HUDEP-2 (cell line): ENCODE data around the gene TRAPPC1.
A peak's percentile ranks its signal among the peaks of the same experiment; 100 is the strongest.

ENCODE experiments used
- DNase-seq, 76 experiments: peaks; one replicate each; lab custom pipeline; 2025; ENCODE audit not compliant: unreplicated experiment in 76 of 76; lab: John Stamatoyannopoulos, UW

The TRAPPC1 gene

GRCh38 chr17:7943291-7943690, 11.5 kb upstream of the TRAPPC1 start:
- DNase-seq: no peak

- DNase-seq: no peak
Observed at GRCh38 chr17:7940743-7941142, 9.0 kb upstream of the TRAPPC1 start.

- DNase-seq: no peak
Observed at GRCh38 chr17:7940034-7940433, 8.3 kb upstream of the TRAPPC1 start.

- no peak for DNase-seq
Observed at GRCh38 chr17:7935859-7936258, 4.1 kb upstream of the TRAPPC1 start.

GRCh38 chr17:7932949-7933348, 1.2 kb upstream of the TRAPPC1 start:
- DNase-seq: peak in 55 of 76 experiments; percentile 13 to 69 (median 43)

- DNase-seq: peak in 26 of 76 experiments; percentile 8 to 51 (median 22)
Observed at GRCh38 chr17:7932483-7932891, 741 bp upstream of the TRAPPC1 start.

- no peak for DNase-seq
Observed at GRCh38 chr17:7930841-7931631, 710 bp downstream of the TRAPPC1 start.

- DNase-seq: peak in 4 of 76 experiments; percentile 3 to 15 (median 9)
Observed at GRCh38 chr17:7929158-7930023, 2.4 kb downstream of the TRAPPC1 start, which contains the start of gene KCNAB3. KCNAB3 (minus strand) TSS chr17:7929856; CDS start chr17:7929435, 421 bp downstream.

GRCh38 chr17:7927596-7927995, 4.2 kb downstream of the TRAPPC1 start:
- no peak for DNase-seq

GRCh38 chr17:7922845-7923628, 8.7 kb downstream of the TRAPPC1 start:
- peak in 12 of 76 experiments; percentile 7 to 61 (median 25) for DNase-seq

- DNase-seq: no peak
Observed at GRCh38 chr17:7922269-7922844, 9.4 kb downstream of the TRAPPC1 start.

GRCh38 chr17:7916808-7917207, 14.9 kb downstream of the TRAPPC1 start:
- peak in 46 of 76 experiments; percentile 5 to 61 (median 26) for DNase-seq

- DNase-seq: peak in 1 of 76 experiments; percentile 62
Observed at GRCh38 chr17:7916385-7916682, 15.4 kb downstream of the TRAPPC1 start.

- peak; percentile 57 to 97 (median 93) for DNase-seq
Observed at GRCh38 chr17:7915611-7916384, 15.9 kb downstream of the TRAPPC1 start, which contains the start of gene RNF227. RNF227 (minus strand) TSS chr17:7916289; CDS start chr17:7916195, 94 bp downstream.

GRCh38 chr17:7915179-7915610, 16.6 kb downstream of the TRAPPC1 start:
- peak in 15 of 76 experiments; percentile 22 to 71 (median 42) for DNase-seq

- peak in 53 of 76 experiments; percentile 5 to 82 (median 60) for DNase-seq
Observed at GRCh38 chr17:7912927-7913524, 18.7 kb downstream of the TRAPPC1 start.

- no peak for DNase-seq
Observed at GRCh38 chr17:7911116-7911515, 20.6 kb downstream of the TRAPPC1 start.

- no peak for DNase-seq
Observed at GRCh38 chr17:7910711-7911110, 21.0 kb downstream of the TRAPPC1 start.

GRCh38 chr17:7910281-7910680, 21.5 kb downstream of the TRAPPC1 start:
- DNase-seq: no peak
